GM21717 (cell line): ENCODE results near the gene UBE2F.
"Not testable (repeated sequence)": the region's sequence is repeated elsewhere in the genome, so short reads cannot be mapped to it uniquely, and the experiment has no call there.

Experiments
- ATAC-seq: cut with Tn5 transposase; IDR thresholded peaks from one replicate; pipeline ENCODE4 v1.9.1; 2021; ENCODE audit warnings: mild to moderate bottlenecking, moderate library complexity; ENCODE audit not compliant: unreplicated experiment

Gene UBE2F

DNA sequence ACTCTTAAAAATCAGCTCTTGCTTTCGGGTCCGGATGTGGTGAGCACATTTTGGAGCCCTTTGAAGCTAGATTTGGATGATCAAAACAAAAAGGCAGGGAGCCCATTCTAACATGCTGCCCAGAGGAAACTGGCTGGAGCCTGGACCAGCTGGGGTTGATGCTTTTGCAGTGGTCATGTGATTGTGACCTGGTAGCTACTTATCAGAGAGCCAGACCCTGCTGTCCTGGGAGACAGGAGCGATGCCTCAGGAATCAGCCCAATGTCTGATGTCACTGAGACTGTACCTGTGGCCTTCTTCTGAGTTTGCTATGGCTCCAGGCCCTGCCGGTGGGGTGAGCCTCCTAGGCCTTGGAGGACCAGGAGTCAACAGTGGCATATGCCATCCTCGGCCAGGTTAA lies 75.3 kb downstream of the UBE2F start:
- ATAC-seq, result no peak

DNA sequence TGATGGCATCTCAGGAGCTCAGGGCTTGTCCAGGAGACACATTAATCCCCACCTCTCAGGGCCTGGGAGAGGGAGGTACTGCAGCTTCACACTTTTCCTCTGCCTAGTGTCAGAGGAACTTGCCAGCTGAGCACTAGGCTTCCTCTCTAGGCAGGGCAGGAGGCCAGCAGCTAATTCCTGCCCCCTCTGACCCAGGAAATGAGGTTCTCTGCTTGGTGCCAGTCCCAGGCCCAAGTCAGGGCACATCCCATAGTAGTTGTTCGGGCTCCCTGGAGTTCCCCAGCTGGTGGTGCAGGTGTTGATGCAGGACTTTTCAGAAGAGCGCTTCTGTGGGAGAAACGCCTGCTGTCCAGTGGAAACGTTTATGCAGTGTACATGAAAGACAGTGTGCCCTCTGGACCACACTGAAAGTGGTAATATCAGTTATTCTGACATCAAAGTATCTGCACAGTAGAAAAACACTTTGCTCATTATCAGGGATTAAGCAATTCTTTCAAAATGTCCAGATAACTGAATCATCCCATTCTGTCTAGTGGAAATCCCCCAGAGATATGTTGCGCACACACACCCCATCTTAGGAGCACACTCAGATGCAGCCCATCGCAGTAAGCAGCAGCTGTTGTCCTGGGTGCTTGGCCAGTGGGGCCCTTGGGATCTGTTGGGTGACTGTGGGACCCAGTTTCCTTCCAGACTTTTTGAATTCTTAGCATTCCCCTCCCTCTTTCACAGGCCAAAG lies 76.2 kb downstream of the UBE2F start:
- no peak for ATAC-seq

DNA sequence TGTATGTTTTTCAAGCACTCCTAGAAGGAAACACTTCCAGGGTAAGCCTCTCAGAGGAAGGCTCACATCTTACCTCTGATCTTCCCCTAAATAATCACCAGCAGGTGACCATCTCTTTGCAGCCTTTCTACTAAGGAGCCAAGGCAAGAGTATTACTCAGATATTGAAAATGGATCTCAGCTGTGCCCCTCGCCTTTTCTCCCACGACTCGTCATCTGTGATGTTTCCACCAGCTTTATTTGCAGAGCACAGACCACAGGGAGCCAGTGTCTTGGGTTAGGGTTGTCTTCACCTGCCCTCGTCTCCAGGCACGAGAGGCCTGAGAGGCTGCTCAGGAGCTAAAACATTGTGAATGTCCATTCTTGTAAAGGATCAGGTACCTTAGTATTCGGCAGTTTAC lies 77.0 kb downstream of the UBE2F start:
- ATAC-seq, result no peak

DNA sequence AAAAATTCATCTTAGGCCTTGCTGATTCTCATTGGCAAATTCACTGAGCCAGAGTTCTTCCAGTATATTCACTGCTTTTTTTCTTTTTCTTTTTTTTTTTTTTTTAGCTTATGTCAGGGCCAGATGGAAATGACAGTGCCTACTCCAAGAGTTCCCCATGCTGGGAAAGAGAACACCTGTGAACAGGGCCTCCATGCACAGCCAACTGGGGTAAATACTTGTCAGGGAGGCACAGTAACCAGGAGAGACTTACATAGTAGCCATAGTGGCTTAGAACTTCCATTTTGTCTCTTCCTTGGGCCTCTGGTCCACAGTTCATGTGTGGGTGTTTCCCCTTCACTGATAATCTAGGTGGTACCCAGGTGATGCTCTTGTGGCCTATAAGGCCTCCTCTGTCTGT lies 78.8 kb downstream of the UBE2F start:
- ATAC-seq, result no peak

DNA sequence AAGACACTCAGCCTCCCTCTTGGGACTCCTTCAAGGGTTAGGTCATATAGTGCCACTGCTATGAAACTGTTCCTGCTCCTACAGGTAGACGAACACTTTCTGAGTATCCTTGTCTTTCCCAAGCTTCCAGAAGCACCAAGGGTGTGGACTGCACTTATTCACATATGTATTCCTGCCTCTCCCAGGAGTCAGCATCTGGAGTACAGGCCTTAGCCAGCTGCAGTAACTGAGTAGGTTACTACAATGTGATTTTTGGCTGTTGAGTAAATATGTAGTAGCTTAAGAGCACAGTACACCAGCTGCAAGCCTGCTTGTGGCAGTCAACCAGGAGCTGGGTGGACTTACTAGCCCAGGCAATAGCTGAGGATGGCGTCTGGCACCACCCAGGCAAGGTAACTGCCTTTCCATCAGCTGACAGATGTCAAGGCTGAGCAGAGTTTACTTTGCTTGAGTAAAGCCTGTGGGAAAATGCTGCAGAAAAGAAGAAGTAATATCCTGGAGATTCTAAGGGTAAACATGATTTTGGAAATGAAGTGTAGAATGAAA lies 80.0 kb downstream of the UBE2F start:
- no peak for ATAC-seq

DNA sequence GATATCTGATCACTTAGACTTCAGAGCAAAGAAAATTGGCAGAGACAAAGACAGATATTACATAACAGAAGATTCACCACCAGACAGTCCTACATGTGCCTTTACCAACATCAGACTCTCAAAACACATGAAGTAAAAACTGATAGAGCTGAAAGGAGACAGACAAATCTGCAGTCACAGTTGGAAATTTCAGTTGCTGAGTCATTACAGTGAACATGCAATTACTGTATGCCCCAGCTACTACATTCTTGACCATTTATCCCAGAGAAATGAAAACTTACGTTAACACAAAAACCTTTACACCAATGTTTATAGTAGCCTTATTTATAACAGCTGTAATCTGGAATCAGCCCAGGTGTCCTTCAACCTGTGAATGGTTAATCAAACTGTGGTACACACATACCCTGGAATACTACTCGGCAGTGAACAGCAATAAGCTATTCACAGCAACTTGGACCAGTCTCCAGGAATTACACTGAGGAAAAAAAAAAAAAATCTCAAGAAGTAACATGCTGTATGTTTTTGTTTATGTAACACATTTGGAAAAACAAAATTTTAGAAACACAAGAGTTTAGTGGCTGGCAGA lies 86.5 kb downstream of the UBE2F start:
- ATAC-seq, result no peak

DNA sequence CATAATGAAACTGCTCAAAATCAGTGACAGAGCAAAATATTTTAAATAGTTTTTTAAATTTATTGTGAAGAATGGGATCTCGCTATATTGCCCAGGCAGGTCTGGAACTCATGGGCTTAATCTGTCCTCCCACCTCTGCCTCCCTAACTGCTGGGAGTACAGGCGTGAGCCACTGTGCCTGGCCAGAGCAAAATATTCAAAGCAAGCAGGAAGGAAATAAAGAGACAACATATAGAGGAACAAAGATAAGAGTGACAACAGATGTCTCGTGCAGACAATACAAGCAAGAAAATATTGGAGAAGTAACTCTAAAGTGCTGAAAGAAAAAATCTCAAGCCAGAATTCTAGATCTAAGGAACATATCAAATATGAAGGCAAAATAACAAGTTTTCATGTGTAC lies 89.0 kb downstream of the UBE2F start:
- no peak for ATAC-seq

DNA sequence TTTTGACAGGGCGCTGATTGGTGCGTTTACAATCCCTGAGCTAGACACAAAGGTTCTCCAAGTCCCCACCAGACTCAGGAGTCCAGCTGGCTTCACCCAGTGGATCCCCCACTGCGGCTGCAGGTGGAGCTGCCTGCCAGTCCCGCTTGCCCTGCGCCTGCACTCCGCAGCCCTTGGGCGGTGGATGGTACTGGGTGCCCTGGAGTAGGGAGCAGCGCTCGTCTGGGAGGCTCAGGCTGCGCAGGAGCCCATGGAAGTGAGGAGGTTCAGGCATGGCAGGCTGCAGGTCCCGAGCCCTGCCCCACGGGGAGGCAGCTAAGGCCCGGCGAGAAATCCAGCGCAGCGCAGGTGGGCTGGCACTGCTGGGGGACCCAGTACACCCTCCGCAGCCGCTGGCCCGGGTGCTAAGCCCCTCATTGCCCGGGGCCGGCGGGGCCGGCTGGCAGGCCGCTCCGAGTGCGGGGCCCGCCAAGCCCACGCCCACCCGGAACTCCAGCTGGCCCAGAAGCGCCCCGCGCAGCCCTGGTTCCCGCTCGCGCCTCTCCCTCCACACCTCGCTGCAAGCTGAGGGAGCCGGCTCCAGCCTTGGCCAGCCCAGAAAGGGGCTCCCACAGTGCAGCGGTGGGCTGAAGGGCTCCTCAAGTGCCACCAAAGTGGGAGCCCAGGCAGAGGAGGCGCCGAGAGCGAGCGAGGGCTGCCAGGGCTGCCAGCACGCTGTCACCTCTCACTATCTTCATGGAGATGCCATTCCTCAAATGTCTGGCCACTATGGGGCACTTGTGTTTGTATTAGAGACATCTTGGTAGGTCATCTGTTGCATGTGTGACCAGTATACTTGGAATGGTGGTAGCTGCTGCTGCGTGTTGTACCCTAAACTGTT lies 91.1 kb downstream of the UBE2F start:
- ATAC-seq, result not testable (repeated sequence)

DNA sequence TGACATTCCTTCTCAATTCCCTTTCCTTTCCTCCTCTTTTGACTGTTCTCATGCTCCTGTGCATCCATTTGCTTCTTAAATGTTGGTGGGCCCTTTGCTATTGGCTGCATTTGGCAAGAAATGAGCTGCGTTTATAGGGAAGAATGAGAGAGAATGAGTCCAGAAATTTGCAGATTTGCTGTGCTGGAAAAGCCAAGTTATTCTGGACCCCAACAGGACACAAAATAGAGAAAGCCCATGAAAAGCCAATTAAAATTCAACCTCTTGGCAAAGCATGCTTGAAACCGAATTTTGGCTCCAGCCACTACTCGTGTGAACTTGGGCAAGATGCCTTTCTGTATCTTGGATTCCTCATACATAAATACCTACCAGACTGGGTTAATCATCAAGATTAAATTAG lies 92.7 kb downstream of the UBE2F start:
- no peak for ATAC-seq

DNA sequence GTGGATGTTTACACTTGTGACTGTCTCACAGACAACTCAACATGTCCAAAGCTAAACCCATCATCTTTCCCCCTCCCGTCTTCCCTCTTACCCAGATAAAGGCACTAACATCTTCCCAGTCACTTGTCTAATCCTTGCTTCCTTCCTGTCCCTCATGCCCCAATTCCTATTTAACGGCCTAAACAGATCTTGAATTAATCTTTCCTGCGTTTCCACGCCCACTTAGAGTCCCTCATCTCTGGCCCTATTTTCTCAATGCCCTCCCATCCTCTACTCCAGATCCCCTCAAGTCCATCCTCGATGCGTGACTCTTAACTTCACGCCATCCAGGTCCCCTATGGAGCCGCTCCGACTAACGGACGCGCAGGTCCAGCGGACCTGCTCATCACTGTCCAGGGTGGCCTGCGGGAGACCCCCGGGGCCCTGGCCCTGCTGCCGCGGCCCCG lies 93.3 kb downstream of the UBE2F start:
- no peak for ATAC-seq

DNA sequence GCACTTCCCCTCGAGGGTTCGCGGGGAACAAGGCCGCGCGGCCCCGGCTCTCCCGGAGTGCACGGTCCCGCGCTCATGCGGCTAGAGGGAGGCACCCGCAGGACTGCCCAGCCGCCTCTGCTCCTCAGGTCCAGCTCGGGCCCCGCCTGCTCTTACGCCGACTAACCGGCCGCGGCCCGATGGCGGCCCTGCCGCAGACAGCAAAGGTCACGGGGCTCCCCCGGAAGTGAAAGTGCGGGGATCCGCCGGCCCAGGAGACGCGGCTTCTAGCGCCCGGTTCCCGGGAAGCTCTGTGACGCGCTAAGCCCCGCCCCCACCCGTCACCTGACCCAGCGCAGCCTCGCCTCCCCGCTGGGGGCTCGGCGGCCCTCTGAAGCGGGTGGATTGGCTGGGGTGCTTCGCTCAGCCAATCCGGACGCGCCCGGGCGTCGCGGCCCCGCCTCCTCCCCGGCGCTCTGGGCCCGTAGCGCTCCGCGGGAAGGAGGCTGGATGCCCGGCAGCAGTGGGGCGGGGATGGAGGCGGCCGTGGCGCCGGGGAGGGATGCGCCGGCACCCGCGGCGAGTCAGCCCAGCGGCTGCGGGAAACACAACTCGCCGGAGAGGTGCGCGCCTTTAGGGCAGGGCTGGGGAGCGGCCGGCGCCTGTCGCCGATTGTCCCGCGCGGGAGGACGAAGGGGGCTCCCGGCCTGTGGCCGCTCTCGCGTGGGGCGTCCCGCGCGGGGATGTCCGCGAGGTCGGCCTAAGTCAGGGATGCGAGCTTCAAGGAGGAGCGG lies 93.9 kb downstream of the UBE2F start, which contains the start of gene SCLY:
Gene SCLY, plus strand, starts transcription at position 460 of the 773 bp plus-strand sequence. Its CDS starts 54 bp downstream, at position 514.
- peak; percentile 95 for ATAC-seq

DNA sequence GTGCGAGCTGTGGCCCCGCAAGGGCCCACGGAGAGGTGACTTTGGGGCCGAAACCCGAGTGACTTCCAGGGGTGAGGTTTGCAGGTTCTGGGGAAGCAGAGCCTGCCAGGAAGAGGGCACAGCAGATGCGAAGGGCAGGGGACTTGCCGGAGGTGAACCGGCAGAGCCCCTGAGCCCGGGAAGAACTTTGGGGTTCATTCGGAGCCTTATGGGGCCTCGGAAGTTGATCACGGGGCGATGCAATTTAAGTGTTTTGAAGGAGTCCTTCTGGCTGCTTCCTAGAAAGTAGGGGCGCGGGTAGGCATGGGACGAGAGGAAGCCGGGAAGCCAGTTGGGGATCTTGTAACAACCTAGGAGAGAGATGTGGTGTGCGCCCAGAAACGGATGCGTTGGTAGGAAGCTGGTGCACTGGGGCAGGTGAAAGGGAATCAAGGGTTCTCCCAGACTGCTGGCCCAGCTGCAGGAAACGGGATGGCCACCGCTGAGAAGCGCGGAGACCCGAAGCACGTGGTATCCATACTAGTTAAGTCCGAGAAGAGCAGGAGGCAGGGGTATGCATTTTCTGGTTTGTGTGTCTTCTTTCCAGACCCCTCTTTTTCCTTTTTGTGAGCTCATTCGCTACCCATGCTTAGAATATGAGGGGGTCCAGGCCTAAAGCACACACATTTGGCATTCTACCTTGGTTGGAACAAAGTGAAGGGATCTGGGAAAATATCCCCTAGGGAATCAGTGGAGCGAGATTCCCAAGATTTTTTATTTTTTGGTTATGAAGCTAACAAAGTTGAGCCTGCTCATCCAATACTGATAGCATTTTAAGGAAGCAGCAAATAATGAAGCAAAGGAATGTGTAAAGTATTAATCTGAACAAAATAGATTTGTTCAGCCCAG lies 94.7 kb downstream of the UBE2F start:
- ATAC-seq, result peak; percentile 23

DNA sequence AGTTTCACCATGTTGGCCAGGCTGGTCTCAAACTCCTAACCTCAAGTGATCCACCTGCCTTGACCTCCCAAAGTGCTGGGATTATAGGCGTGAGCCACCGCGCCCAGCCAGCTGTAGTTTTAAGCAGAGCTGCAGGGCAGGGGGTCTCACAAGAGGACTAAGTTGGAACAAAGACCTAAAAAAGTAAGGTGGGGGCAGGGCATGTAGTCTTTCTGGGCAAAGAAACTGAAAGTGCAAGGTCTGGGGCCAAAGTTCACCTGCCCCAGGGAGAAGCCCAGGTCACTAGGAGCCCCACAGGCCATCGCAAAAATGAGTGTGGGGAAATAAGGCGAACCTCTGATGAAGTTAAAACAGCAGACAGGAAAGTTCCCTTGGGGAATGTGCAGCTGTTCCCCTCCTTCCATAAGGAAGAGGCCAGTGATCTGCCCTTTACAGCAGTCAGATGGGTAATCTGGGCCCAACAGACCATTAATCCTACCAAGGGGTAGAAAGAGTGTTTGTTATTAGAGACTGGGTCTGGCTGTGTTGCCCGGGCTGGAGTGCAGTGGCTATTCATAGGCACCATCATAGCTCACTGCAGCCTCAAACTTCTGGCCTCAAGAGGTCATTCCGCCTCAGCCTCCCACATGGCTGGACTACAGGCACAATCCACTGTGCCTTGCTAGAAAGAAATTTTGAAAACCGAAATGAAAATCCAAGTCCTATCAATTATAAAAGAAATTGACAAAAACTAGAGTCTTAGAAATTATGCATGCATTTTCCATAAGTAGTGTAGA lies 96.8 kb downstream of the UBE2F start:
- no peak for ATAC-seq

DNA sequence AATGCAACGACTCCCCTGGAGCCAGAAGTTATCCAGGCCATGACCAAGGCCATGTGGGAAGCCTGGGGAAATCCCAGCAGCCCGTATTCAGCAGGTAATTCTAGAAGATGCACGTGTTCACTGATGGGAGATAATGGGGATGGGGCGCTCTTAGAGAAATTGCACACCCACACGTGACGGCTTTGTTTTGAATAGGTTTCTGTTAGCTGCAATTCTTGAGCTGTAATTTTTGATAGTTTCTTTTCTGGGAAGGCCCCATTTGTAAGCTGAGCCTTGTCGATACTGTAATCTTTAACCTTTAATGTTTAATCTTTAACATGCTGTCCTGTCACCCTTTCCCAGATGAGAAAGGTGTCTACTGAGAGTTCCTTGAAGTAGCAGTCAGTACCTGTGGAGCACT lies 97.6 kb downstream of the UBE2F start:
- ATAC-seq, result no peak

DNA sequence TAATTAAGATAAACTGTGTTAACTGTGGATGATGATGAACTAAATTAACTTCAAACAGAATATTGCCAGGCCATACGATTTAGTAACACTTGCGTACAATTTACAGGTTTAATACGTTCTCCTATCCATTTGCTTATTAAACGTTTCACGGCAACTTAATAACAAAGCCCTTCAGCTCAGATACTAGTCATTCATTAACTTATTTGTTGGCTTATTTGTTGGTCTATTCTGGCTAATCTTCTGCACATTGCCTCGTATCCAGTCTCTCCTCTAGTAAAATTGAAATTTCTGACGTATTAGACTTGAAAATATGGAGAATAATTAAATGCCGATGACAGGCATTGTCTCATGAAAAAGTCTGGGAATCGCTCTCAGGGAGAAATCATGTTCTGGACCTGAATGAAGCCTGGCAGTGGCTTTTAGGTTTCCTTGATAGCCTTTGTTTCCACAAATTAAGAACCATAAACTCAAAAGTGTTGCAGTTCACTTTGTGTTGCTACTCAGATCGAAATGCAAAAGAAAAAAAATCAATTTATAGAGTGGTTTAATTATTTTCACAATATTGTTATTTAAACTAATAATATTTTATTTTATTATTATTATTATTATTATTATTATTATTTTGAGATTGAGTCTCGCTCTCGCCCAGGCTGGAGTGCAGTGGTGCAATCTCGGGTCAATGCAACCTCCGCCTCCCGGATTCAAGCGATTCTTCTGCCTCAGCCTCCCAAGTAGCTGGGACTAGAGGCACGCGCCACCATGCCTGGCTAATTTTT lies 98.4 kb downstream of the UBE2F start:
- ATAC-seq, result no peak

DNA sequence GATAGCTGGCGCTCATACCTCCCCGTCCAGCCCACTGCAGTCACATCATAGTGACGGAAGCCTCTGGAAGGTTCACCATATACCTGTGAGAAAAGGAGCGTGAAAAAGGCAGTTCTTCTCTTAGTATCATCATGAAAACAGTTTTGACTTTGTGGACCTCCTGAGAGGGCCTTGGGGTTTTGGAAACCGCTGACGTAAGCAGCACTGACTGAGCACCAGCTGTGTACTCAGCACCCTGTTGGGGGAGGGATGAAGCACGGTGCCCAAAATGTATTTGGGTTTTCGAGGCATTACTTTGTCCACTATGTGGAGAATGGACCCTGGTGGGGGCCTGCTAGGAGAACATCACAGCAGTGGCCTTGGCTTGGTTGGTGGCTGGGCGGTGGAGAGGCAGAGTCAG lies 99.4 kb downstream of the UBE2F start:
- ATAC-seq, result no peak

DNA sequence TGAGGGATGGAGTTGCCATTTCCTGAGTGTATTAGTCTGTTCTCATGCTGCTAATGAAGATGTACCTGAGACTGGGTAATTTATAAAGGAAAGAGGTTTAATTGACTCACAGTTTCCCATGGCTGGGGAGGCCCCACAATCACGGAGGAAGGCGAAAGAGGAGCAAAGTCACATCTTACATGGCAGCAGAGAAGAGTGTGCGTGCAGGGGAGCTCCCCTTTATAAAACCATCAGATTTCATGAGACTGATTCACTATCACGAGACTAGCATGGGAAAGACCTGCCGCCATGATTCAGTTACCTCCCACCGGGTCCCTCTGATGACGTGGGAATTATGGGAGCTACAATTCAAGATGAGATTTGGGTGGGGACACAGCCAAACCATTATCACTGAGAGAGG lies 99.9 kb downstream of the UBE2F start:
- ATAC-seq, result not testable (repeated sequence)

DNA sequence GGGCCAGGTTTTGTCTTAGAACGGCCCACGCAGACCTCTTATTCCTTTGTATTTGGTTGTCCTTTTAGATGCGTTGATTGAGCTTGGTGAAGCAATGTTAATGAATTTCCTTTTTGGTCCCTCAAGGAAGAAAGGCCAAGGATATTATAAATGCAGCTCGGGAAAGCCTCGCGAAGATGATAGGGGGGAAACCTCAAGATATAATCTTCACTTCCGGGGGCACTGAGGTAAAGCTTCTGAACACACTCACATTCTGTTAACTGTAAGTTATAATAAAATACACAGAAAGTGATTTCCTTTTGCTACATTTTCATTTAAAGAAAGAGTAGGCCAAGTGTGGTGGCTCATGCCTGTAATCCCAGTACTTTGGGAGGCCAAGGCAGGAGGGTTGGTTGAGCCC lies 101.1 kb downstream of the UBE2F start:
- ATAC-seq, result no peak
